ENCODE data around the gene C5orf58. TPM values are rescaled to one million over a fixed set of nuclear protein-coding genes. Genes with fewer than 3 reads are reported as not detected.

C5orf58 gene
- total RNA-seq, 6 experiments from 2014 or later, result not detected

DNA sequence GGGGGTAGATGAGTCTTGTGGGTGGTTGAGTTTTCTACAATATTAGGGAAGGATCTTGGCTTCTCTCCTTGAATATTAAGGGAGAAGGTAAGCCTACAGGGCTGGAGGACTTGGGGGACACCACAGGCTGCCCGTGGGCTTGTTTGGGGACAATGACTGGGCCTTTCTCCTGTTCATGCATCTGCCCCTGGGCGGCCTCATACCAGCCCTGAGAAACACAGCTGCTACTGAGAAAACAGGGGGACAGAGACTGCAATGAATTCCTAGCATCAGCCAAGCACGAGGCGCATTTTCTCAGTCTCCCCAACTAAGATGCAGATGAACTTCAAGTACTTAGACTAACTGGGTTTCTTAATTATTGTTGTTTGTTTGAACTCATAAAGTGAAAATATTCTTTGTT lies 24.6 kb downstream of the C5orf58 start:
- TF ChIP-seq, protein P1, sequence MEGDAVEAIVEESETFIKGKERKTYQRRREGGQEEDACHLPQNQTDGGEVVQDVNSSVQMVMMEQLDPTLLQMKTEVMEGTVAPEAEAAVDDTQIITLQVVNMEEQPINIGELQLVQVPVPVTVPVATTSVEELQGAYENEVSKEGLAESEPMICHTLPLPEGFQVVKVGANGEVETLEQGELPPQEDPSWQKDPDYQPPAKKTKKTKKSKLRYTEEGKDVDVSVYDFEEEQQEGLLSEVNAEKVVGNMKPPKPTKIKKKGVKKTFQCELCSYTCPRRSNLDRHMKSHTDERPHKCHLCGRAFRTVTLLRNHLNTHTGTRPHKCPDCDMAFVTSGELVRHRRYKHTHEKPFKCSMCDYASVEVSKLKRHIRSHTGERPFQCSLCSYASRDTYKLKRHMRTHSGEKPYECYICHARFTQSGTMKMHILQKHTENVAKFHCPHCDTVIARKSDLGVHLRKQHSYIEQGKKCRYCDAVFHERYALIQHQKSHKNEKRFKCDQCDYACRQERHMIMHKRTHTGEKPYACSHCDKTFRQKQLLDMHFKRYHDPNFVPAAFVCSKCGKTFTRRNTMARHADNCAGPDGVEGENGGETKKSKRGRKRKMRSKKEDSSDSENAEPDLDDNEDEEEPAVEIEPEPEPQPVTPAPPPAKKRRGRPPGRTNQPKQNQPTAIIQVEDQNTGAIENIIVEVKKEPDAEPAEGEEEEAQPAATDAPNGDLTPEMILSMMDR (IDR thresholded peaks at IDR 0.05), result no peak
- no peaks in the 10 kb centered on the region for H3K4me1 Mint-ChIP-seq (ENCODE audit: low read depth)
- no peaks in the 10 kb centered on the region for H3K36me3 Mint-ChIP-seq (ENCODE audit: low read depth)
- H3K27ac Mint-ChIP-seq, result no peak overlapping the region
- H3K27me3 Mint-ChIP-seq (ENCODE audit: insufficient read depth), result peaks cover 8% of the 10 kb centered on the region
- no peaks in the 10 kb centered on the region for H3K9me3 Mint-ChIP-seq
- DNase-seq, result no peak
- H3K4me3 Mint-ChIP-seq, result no peak overlapping the region

DNA sequence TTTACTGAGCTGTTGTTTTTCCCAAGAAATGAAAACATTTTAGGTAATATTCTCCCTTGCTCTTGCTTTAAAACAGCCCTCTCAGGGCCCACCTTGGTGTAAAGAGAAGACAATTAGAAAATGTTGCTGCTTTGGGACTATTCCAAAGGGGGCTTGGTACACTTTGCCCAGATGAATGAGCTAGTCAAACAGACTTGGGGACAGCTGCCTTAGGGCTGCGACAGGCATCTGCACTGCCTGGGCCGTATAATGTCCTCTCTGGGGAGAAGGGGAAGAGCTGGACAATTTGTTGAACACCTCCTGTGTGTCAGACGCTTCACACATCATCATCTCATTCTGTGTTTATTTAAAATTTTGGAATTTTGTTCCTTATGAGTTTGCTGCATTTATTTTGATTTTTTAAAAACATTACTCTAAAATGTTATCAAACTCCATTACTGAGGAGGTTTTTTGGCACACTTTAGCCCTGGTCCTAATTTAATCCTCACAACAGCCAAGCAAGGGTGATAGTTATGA lies 28.8 kb downstream of the C5orf58 start:
- TF ChIP-seq, protein P1 (IDR thresholded peaks at IDR 0.05), result no peak

DNA sequence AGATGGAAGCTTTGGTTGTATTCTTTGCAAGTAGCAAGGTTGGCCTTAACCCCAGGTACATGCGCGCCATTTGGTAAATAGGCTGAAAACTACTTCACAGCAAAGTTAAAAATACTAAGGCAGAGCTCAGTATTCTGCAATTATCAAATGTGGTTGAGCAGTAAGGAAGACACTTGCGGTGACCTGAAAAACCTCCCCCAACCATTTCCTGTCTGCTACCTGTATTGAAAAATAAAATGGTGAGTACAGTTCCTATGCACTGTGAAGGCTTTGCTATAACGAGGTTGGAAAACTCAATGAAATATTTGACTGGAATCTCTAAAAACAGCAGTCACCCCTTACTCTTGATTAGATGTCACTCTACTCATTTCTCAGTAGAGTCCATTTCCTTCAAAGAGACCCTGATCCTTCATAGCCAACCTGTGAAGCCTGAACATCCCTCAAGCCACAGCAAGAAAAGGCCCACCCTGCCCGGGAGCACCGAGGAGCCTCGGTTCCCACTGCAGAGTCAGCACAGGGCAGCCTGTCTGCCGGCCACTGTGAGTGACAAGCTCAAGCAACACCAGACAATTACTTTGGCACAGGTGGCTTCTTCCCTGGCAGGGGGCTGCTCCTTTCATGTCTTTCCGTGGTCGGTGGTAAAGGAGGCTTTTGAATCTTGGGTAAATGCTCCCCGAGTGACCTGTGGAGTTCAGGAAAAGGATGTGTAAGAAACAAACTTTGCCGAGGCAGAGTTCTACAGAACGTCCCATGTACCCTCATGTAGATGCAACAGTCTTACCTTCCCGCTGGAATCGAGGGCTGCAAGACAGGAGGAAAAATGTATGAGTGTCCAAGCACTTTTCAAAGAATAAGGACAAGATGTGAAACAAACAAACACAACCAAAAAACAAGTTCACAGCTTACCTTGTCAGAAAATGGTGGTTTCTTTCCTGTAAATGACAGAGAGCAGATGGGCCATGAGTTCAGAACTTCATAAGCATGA lies 29.6 kb downstream of the C5orf58 start:
- peaks cover 13% of the 10 kb centered on the region for H3K27me3 Mint-ChIP-seq (ENCODE audit: insufficient read depth)
- H3K36me3 Mint-ChIP-seq (ENCODE audit: low read depth), result no peaks in the 10 kb centered on the region
- no peak overlapping the region for H3K4me3 Mint-ChIP-seq
- DNase-seq, result no peak
- no peak overlapping the region for H3K27ac Mint-ChIP-seq
- TF ChIP-seq, protein P1 (IDR thresholded peaks at IDR 0.05), result no peak
- no peaks in the 10 kb centered on the region for H3K4me1 Mint-ChIP-seq (ENCODE audit: low read depth)
- no peaks in the 10 kb centered on the region for H3K9me3 Mint-ChIP-seq

More for the DNA sequence above, 28.8 kb downstream of the C5orf58 start:
- no peaks in the 10 kb centered on the region for H3K4me1 Mint-ChIP-seq (ENCODE audit: low read depth)
- no peak overlapping the region for H3K4me3 Mint-ChIP-seq
- H3K9me3 Mint-ChIP-seq, result no peaks in the 10 kb centered on the region
- no peak overlapping the region for H3K27ac Mint-ChIP-seq
- DNase-seq, result no peak
- H3K27me3 Mint-ChIP-seq (ENCODE audit: insufficient read depth), result peaks cover 14% of the 10 kb centered on the region
- H3K36me3 Mint-ChIP-seq (ENCODE audit: low read depth), result no peaks in the 10 kb centered on the region

DNA sequence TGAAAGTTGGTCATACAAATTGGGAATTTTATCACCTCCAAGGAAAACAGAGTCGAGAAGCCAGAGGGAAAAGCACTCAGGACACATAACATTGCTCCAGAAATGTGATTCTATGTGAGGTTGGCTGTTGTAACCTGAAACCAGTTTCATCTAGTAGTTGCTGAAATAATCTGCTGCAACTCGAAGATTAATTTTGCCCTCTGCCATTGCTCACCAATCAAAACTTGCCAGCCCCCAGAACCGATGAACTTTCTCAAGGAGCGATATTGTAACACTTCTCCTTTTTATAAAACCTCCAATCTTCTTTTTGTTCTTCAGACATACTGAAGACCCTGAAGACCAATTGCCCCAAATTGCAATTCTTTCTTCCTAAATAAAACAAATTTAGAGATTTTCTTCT lies 31.1 kb downstream of the C5orf58 start:
- Mint-ChIP-seq H3K9me3 (no peaks in the 10 kb centered on the region), H3K27me3 (ENCODE audit: insufficient read depth) (peaks cover 10% of the 10 kb centered on the region), H3K4me1 (ENCODE audit: low read depth) (no peaks in the 10 kb centered on the region), H3K4me3 (no peak overlapping the region), H3K27ac (no peak overlapping the region), H3K36me3 (ENCODE audit: low read depth) (no peaks in the 10 kb centered on the region)
- DNase-seq, result no peak
- TF ChIP-seq, protein P1 (IDR thresholded peaks at IDR 0.05), result no peak

DNA sequence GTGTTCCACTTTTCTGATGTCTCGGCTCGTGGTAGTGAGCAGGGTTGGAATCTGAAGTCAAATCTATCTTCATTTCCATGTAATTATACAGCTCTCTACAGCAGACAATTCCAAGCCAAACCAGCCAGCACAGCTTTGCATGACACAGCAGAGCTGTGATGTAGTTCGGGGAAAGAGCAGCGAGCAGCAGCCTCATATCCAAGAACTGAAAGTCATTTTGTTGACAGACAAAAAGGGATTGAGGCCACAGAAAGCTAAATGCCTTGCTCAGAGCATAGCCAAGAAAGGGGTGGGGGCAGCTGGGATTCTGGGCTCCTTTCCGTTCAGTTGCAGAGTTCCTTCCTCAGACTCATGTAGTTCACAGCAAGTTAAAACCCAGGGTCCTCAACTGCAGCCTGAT lies 32.7 kb downstream of the C5orf58 start:
- no peaks in the 10 kb centered on the region for H3K9me3 Mint-ChIP-seq
- DNase-seq, result no peak
- TF ChIP-seq, protein P1 (IDR thresholded peaks at IDR 0.05), result no peak
- H3K4me3 Mint-ChIP-seq, result no peak overlapping the region
- H3K27me3 Mint-ChIP-seq (ENCODE audit: insufficient read depth), result peaks cover 13% of the 10 kb centered on the region
- H3K4me1 Mint-ChIP-seq (ENCODE audit: low read depth), result no peaks in the 10 kb centered on the region
- no peaks in the 10 kb centered on the region for H3K36me3 Mint-ChIP-seq (ENCODE audit: low read depth)
- H3K27ac Mint-ChIP-seq, result no peak overlapping the region
